ENCODE results near the gene EIF1AX. TPM values are rescaled to one million over a fixed set of nuclear protein-coding genes. Genes with fewer than 3 reads are reported as not detected.
"Not testable (repeated sequence)": the region's sequence is repeated elsewhere in the genome, so short reads cannot be mapped to it uniquely, and the experiment has no call there.

The EIF1AX gene, protein sequence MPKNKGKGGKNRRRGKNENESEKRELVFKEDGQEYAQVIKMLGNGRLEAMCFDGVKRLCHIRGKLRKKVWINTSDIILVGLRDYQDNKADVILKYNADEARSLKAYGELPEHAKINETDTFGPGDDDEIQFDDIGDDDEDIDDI
- 100 to 1,000 TPM in 1 of 2 donors, 10 to 100 TPM in 1; 93.5 to 126 TPM for total RNA-seq
- long read RNA-seq, donor 1, full-length matches to known transcripts = 30 of 37 reads
- long read RNA-seq, donor 1, partial matches to known transcripts = 5 of 37 reads
- long read RNA-seq, donor 1, other reads (novel, unspliced or antisense) = 2 of 37 reads
- long read RNA-seq, donor 2, full-length matches to known transcripts = 182 of 198 reads
- long read RNA-seq, donor 2, partial matches to known transcripts = 1 of 198 reads
- long read RNA-seq, donor 2, other reads (novel, unspliced or antisense) = 15 of 198 reads

DNA sequence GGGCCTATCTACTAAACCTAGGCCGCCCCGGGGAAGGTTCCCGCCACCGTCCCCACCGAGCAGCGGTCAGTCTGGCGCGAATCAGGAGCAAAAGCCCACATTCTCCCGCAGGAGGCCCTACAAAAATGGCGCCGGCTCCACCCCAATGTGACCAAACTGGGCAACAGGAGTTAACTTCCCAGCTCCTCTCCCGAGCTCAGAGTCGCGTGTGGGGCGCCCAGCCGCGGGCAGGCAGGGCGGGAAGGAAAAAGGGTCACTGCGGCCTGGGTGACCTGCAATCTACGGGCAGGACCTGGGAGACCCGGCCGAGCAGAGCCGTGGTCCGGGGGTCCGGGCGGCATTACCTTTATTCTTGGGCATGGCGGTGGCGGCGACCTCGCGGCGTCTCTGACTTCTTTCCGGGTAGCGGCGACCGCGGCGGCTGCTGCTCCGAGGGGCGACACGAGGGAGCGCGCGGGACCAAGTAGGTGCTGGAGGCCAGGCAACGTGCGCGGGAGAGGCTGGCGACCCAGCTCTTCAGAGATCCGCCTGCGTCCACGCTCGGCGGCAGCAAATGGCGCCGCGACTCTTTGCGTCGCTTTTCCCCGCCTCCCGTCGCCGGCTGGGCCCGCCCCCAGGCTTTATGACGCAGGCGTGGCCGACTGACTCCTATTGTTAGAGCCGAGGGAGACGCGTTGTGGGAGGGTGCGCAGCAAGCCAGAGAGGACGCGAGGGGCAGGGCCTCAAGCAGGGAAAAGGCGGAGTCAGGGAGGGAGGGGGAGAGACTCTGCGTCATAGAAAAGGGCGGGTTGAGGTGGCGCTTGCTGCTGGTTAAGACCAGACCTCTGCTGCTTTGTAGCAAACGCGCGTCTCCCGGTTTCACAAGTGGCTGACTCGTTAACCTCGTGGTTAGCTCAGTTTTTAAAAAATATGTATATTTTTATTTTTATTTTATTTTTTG, at the start of gene EIF1AX:
Gene EIF1AX (minus strand): TSS at position 558 of the 940 bp plus-strand sequence. CDS start 198 bp downstream, at position 360.
- DNase-seq (ENCODE audit: low spot score) = peak; percentile 99
- intact Hi-C loops (cut with DNase I) = no loop called here

DNA sequence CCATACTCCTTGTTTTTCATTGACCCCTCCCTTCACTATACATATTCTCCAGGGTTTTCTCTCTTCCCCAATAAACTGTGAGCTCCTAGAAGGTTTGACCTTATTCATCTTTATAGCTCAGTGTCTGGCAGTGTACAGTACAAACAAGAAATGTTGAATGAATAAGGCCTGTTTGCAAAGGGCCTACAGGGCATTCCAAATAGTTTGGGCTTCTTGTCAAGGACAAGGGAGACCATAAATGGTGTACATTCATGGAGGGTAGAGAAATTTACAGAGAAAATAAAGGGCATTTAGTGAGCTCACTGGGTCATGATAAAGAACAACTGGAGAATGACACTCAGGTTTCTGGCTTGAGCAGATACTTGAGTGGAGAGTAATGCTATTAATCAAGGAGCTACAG, 47.5 kb upstream of the EIF1AX start:
- intact Hi-C loops (cut with DNase I) = no loop called here
- no peak for DNase-seq (ENCODE audit: low spot score)

DNA sequence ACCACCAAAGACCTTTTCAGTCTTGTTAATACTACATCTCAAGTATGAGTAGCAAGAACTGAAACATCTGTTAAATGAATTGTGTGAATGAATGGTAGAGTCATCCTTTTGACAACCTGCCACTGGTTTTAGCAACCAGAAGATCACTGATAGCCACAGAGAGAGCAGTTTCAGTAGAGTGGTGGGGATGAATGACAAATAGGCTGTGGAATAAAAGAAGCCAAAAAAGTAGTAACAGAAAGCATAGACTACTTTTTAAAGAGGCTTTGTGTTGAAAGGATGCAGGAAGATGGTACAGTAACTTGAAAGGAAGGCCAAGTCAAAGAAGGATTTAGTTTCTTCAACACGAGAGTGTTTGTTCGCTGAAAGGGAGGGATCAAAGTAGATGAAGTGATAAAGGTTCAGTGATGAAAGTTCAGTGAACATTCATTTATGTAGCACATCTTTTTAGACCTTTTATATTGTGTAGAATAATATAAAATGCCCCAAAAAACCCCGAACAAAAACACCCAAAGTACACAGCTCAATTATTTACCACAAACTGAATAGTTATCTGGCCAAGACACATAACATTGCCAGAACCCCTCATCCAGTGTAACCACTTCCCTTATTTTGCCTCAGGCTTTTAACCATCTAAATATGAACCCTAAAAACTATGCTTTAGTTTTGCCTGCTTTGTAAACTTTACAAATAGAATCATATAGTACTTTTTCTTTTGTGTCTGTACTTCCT, 40.1 kb upstream of the EIF1AX start:
- DNase-seq (ENCODE audit: low spot score) = no peak
- intact Hi-C loops (cut with DNase I) = no loop called here

DNA sequence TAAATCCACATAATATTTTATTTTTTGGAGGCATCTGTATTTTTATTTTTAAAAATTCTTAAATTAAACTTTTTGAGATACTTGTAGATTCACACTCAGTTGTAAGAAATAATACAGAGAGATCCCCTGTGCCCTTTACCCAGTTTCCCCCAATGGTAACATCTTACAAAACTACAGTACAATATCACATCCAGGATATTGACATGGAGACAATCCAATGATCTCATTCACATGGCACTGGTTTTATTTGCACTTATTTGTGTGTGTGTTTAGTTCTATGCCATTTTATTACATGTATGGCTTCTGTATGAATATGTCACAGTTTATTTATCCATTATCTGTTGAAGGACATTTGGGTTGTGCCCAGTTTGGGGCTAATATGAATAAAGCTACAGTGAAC, 35.5 kb upstream of the EIF1AX start:
- DNase-seq (ENCODE audit: low spot score) = no peak
- intact Hi-C loops (cut with DNase I) = no loop called here

DNA sequence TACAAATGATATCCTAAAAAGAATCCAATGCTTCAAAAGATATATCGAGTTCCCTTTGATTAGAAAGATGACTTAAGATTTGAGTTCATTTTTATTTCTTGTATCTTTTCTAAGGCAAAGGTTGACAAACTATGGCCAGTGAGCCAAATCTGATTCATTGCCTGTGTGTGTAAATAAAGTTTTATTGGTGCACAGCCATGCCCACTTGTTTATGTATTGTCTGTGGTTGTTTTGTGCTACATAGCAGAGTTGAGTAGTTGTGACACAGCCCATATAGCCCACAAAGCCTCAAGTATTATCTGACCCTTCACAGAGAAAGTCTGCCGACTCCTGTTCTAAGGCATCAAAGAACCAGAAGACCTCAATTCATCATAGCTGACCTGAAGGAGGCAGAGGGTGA, 32.2 kb upstream of the EIF1AX start:
- no peak for DNase-seq (ENCODE audit: low spot score)
- intact Hi-C loops (cut with DNase I) = no loop called here

DNA sequence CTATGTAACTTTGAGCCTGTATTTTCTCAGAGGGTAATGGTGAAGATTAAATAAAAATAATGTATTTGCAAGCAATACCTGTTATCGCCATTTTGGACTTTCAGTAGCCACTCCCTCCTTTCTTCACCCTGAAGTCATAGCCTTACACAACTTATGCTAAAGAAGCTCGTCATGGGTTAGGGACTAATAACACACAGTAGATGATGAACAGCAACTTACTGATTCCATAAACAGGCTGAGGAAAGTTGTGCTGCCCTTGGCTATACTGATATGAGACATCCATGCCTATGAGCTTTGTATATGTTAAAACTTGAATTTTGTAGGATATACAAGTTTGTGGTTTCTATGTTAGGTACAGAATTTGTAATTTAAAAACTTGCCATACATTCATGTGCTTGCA, 31.7 kb upstream of the EIF1AX start:
- no peak for DNase-seq (ENCODE audit: low spot score)
- intact Hi-C loops (cut with DNase I) = no loop called here

DNA sequence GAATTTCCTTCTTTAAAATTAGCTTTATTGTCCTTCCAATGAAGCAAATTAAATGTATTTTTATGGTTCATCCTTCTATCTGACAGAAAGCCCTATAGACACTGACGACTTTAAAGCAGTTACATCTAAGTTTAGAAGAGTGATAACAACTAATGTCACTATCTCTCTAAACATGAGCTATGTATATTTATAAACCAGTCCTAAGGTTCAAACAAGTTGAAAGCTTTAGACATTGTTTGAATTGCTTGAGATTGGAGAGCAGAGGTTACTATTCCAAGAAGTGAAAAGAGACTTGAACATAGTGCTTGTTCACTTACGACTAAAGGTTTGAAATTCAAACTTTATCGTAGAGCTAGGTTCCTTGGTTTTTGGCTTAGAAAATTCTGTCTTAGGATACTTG, 30.2 kb upstream of the EIF1AX start:
- DNase-seq (ENCODE audit: low spot score) = no peak

DNA sequence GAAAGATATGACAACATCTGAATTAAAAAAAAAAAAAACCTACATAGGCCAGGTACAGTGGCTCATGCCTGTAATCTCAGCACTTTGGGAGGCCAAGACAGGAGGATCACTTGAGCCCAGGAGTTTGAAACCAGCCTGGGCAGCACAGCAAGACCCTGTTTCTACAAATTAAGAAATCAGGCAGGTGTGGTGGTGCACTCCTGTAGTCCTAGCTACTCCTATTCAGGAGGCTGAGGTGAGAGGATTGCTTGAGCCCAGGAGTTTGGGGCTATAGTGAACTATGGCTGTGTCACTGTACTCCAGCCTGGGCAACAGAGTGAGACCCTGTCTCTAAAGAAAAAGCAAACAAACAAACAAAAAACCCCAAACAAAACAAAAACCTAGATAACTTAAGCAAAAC, 20.9 kb upstream of the EIF1AX start:
- DNase-seq (ENCODE audit: low spot score); intact Hi-C loops (cut with DNase I): not testable (repeated sequence)

More for the DNA sequence above, 30.2 kb upstream of the EIF1AX start:
- intact Hi-C loops (cut with DNase I) = no loop called here

DNA sequence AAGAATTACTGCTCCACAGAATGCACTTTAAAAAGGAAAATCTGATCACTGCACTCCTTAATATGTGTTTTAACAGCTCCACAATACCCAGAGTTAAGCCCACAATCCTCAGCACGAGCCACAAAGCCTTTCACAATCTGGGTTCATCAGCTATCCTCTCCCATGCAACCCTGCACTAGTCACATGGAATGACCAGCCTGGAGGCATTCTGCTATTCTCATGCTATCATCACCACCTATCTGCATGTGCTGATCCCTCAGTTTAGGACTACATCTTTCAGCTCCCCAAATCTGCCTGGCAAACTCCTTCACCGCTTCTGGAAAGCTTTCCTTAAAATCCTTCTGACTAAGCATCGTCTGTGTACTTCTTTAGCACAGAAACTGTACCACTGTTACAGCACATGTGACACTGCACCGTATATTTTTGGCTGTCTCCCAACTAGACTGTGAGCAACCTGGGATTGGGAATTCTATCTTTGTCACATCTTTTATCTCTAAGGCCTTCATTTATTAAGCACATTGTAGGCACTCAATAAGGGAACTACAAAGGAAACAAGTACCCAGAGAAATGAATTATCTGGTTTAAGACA, 18.3 kb upstream of the EIF1AX start:
- intact Hi-C loops (cut with DNase I) = no loop called here
- no peak for DNase-seq (ENCODE audit: low spot score)

DNA sequence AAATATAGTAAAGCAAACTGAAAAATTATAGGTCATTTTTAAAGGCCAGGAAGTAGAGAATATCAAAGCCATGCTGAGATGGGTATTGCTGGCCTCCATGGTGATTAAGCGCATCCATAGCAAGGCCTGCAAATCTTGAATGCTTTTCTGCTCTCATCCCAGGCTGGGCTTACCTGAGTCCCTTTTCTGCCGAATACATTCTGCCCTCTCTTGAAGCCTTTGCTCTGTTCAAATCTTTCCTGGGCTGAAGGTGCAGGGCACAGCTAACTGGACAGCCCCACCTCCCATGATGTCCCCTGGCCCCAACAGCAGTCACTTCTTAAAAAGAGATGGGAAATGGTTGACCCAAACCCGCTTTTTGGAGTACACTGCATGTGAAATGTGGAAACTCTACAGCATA, 10.1 kb upstream of the EIF1AX start:
- DNase-seq (ENCODE audit: low spot score) = no peak
- intact Hi-C loops (cut with DNase I) = no loop called here

DNA sequence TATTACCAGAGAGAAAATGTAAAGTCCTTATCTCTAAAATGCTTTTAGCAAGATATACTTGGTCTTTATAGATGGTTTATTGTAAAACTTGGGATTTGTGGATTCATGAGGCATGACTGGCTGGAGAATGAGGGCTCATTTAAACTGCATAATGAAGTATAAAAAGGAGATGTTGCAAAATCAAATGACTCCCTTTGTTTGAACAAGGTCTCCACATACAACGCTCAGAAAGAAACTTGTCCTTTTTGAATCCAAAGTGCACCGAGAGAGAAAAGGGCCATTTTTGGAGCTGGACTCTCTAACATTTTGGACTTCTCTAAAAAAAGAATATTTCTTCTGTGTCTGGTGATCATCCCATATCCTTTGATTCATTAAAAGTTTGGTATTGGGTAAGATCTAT, 7.7 kb upstream of the EIF1AX start:
- intact Hi-C loops (cut with DNase I) = loop anchor here in 1 of 2 donors (2.0 kb wide), 1 partner anchor 137 kb away; no protein-coding TSS in a partner anchor
- DNase-seq (ENCODE audit: low spot score) = no peak

DNA sequence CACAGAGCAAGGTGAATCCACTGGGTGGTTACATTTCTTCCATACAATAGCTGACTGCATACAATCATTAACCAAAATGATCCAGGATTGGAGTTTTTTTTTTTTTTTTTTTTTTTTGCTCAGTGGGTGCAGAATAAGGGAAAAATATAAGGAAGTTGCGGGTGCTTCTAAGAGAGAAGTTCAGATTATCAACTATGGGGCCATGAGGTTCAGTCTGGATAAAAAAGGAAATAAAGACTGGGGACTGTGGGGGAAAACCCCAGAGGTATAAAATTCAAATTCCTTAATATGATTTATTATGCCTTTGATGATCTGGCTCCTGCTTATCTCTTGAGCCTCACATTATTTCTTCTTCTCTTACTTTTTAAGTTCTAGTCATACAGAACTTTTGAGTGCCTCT, 5.9 kb upstream of the EIF1AX start:
- no peak for DNase-seq (ENCODE audit: low spot score)
- intact Hi-C loops (cut with DNase I) = no loop called here

DNA sequence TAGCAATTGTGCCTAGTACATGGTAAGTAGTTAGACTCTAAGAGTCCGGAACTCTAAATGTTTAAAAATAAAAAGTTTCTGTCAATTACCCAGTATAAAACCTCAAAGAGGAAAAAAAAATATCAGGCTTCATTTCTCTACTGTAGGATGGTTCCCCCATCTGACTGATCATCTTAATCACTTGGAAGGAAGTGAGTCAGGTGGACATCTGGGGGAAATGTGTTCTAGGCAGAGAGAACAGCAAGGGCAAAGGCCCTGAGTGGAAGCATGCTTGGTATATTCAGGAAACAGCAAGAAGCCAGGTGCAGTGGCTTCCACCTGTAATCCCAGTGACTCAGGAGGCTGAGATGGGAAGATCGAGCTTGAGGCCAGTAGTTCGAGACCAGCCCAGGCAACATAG, 2.9 kb upstream of the EIF1AX start:
- DNase-seq (ENCODE audit: low spot score) = no peak
- intact Hi-C loops (cut with DNase I) = no loop called here

DNA sequence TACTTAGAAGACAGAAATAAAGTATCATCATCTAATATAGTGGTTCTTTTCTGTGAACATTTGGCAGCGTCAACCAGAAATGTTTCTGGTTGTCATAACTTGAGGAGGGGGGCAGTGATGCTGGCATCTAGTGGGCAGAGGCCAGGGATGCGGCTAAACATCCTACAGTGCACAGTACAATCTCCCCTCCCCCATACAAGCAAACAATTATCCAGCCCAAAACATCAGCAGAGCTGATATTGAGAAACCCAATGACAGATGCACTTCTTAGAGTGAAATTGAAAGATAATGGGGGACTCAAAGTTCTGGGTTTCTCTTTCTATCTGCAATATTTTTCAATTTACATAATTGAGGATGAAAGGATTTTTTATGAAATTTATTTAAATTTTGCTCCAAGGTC, 1.9 kb upstream of the EIF1AX start:
- intact Hi-C loops (cut with DNase I) = no loop called here
- DNase-seq (ENCODE audit: low spot score) = no peak

DNA sequence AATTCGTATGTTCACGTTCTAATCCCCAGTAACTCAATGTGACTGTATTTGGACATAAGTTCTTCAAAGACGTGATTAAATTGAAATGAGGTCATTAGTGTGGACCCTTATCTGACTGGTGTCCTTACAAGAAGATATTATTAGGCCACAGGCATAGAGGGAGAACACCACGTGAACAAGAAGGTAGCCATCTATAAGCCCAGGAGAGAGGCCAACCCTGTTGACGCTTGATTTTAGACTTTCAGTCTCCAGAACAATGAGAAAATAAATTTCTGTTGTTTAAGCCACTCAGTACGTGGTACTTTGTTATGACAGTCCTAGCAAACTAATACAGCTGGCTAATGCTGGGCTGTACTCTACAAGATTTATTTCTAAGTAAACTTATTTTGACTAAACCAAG, 1.5 kb upstream of the EIF1AX start:
- no peak for DNase-seq (ENCODE audit: low spot score)
- intact Hi-C loops (cut with DNase I) = no loop called here

DNA sequence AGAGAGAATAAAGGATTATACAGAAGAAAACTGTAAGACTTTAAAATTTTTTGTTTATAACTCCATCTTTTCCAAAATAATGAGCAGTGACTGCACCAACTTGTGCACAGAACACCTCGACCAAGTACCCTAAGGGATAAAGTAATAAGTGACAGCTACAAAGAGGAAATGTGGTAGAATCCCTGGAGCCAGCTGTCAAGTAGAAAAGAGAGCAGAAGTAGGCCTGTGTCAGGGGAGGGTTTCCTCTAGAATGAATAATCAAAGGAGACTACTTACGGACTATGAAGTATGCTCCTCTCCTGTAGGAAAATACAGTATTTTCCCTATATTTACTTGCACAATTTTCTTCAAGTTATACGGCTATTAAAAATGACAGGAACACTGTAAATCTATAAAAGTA, 1.2 kb downstream of the EIF1AX start:
- intact Hi-C loops (cut with DNase I) = no loop called here
- no peak for DNase-seq (ENCODE audit: low spot score)

DNA sequence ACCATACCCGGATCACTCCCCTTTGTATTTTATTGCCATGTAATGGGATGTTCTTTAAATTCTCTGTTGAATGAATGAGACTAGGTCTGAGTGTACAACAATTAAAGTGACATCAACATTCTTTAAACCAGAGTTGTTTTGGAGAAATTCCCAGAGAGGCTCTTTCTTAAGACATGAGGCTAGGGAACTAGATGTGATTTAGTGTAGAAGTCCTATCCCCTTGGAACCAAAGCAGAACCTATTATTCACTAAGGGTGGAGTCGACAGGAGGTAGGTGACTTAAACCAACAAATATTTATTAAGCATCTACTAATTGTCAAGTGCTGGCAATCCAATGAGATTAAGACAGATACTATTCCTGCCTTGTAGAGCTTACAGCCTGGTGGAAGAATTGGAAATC, 1.7 kb downstream of the EIF1AX start:
- DNase-seq (ENCODE audit: low spot score) = no peak
- intact Hi-C loops (cut with DNase I) = no loop called here

DNA sequence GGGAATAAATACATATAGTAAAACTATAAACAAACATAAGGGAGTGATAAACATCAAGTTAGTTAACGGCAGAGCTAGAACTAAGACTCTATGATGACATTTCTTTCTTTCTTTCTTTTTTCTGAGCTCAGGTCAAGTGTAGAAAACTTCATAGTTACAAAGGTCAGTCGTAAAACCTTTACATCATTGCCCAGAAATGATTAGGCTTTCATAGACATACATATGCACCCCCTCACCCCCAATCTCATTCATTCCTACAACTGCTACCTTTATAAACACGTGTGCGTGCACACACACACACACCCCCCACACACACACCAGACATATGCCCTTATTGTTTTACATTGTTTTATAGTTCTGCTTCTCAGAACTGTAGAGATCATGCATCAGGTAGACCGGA, 5.7 kb downstream of the EIF1AX start:
- no peak for DNase-seq (ENCODE audit: low spot score)
- intact Hi-C loops (cut with DNase I) = no loop called here

DNA sequence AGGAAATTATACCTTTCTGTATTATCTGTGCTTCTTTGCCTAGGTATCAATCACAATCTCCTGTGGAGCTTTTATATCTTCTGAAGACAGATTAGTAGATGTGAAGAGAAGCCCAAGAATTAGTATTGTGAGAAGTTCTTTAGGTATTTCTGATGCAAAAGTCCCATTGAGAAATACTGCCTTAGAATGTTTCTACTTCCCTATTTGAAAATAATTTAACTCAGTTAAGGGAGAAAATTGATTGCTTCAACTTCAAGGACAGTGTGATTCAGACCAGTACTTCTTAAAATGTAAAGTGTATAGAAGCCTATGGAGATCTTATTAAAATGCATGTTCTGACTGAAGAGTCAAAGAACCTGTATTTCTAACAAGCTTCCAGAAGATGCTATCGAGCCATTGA, 9.0 kb downstream of the EIF1AX start:
- DNase-seq (ENCODE audit: low spot score) = no peak
- intact Hi-C loops (cut with DNase I) = no loop called here

Measured in posterior vena cava (tissue), 2 donors.